Ovary (tissue), 3 donors: ENCODE results near the gene PEPD.

ENCODE experiments used
- CTCF ChIP-seq, 3 donors: fragments of 450-650 bp in 2 of 3; fragments of 200-600 bp in 1 of 3; IDR thresholded peaks; one replicate each; pipeline versions ENCODE4 v1.5.1 to v1.8.0; 2016 to 2022; ENCODE audit warnings: antibody characterized with exemption in 3 of 3, mild to moderate bottlenecking in 1 of 3
- POLR2A ChIP-seq: fragments of 450-650 bp; IDR thresholded peaks from one replicate; pipeline ENCODE4 v1.6.1; 2017; ENCODE audit warnings: antibody characterized with exemption, mild to moderate bottlenecking, moderate library complexity
- donor health status: DM: no; HTN: no; CAD: no.

- TF ChIP-seq POLR2A (no peak), CTCF (IDR thresholded peaks at IDR 0.05) (no peak)
Measured at GRCh38 chr19:33486936-33487811, 34.4 kb downstream of the PEPD start.
